ENCODE measurements around the gene SUOX. TPM values are rescaled to one million over a fixed set of nuclear protein-coding genes. Genes with fewer than 3 reads are reported as not detected.

The SUOX gene
- total RNA-seq, 1 experiment from 2014 or later = 20.7 TPM

GRCh38 chr12:55970775-55971174, 26.3 kb upstream of the SUOX start:
- ATAC-seq (no peak), DNase-seq (ENCODE audit: low read depth, low spot score) (no peak)
- intact Hi-C loops (cut with micrococcal nuclease; ENCODE audit: unreplicated experiment) = no loop called here
- Histone ChIP-seq H3K4me1 (ENCODE audit: control insufficient read depth, insufficient read depth, low read length) (peaks cover 31% of the 10 kb centered on the region), H3K4me3 (ENCODE audit: low read depth in 2 of 2, low read length in 2 of 2) (no peak overlapping the region), H3K36me3 (ENCODE audit: control insufficient read depth, insufficient read depth, low read length) (peaks cover 11% of the 10 kb centered on the region), H3K27ac (ENCODE audit: low read length) (no peak overlapping the region), H3K9me3 (ENCODE audit: control insufficient read depth, insufficient read depth, low read depth, low read length) (no peaks in the 10 kb centered on the region), H3K27me3 (ENCODE audit: control insufficient read depth, insufficient read depth, low read length) (no peaks in the 10 kb centered on the region)
- in situ Hi-C loops (cut with HindIII; ENCODE audit: low pct_unique_long_range_greater_than_20kb, low sequenced_read_pairs) = no loop called here
- ChIA-PET CTCF (no interaction called here), POLR2A (no interaction called here)
- no TSS peak for BruUV-seq (replicated peaks)
- TF ChIP-seq SIN3A (IDR thresholded peaks at IDR 0.05; ENCODE audit: borderline replicate concordance, insufficient read depth, low read depth, low read length) (no peak), REST (IDR thresholded peaks at IDR 0.05; ENCODE audit: insufficient read depth in 1 of 2, low read depth in 2 of 2, low read length in 1 of 2) (no peak), CTCF (IDR thresholded peaks at IDR 0.05) (no peak), POLR2AphosphoS5 (IDR thresholded peaks at IDR 0.05; ENCODE audit: low read depth, low read length) (no peak), TCF7L2 (IDR thresholded peaks at IDR 0.05; ENCODE audit: low read depth, low read length) (no peak)

GRCh38 chr12:55972042-55972441, 25.0 kb upstream of the SUOX start:
- ATAC-seq (no peak), DNase-seq (ENCODE audit: low read depth, low spot score) (no peak)
- peaks cover 8% of the 10 kb centered on the region for H3K36me3 ChIP-seq (ENCODE audit: control insufficient read depth, insufficient read depth, low read length)
- H3K27me3 ChIP-seq (ENCODE audit: control insufficient read depth, insufficient read depth, low read length) = no peaks in the 10 kb centered on the region
- no peak overlapping the region; the same call in 1 of the 2 replicates for H3K27ac ChIP-seq (ENCODE audit: low read length)
- TF ChIP-seq POLR2AphosphoS5 (IDR thresholded peaks at IDR 0.05; ENCODE audit: low read depth, low read length) (no peak), SIN3A (IDR thresholded peaks at IDR 0.05; ENCODE audit: borderline replicate concordance, insufficient read depth, low read depth, low read length) (no peak), TCF7L2 (IDR thresholded peaks at IDR 0.05; ENCODE audit: low read depth, low read length) (no peak), REST (IDR thresholded peaks at IDR 0.05; ENCODE audit: insufficient read depth in 1 of 2, low read depth in 2 of 2, low read length in 1 of 2) (no peak), CTCF (IDR thresholded peaks at IDR 0.05) (no peak)
- POLR2A ChIA-PET = no interaction called here
- no TSS peak for BruUV-seq (replicated peaks)
- intact Hi-C loops (cut with micrococcal nuclease; ENCODE audit: unreplicated experiment) = no loop called here
- CTCF ChIA-PET = no interaction called here
- peaks cover 25% of the 10 kb centered on the region for H3K4me1 ChIP-seq (ENCODE audit: control insufficient read depth, insufficient read depth, low read length)
- in situ Hi-C loops (cut with HindIII; ENCODE audit: low pct_unique_long_range_greater_than_20kb, low sequenced_read_pairs) = no loop called here
- no peak overlapping the region for H3K4me3 ChIP-seq (ENCODE audit: low read depth in 2 of 2, low read length in 2 of 2)
- H3K9me3 ChIP-seq (ENCODE audit: control insufficient read depth, insufficient read depth, low read depth, low read length) = no peaks in the 10 kb centered on the region

Measured in Panc1 (cell line).